Uterus (tissue), 4 donors: Measurements from ENCODE around the gene CEP164. TPM values are rescaled to one million over a fixed set of nuclear protein-coding genes. Genes with fewer than 3 reads are reported as not detected.

Experiments used
- DNase-seq, 2 donors: peaks; one replicate each; pipeline ENCODE4 v3.0.0-alpha.2; 2019 to 2020
- H3K27ac ChIP-seq, 2 donors: fragments of 200-600 bp; sonication (generic); 1 replicate in 1 of 2; 2 replicates in 1 of 2; pipeline ENCODE4 v1.5.1; 2016 to 2018
- H3K27me3 ChIP-seq, 2 donors: fragments of 200-600 bp; sonication (generic); one replicate each; pipeline ENCODE4 v1.5.1; 2018 to 2019; ENCODE audit warnings: control low read depth in 1 of 2
- H3K36me3 ChIP-seq, 2 donors: fragments of 200-600 bp; sonication (generic); one replicate each; pipeline ENCODE4 v1.5.1; 2019; ENCODE audit warnings: control low read depth in 1 of 2
- H3K4me1 ChIP-seq, 2 donors: fragments of 200-600 bp; sonication (generic); one replicate each; pipeline ENCODE4 v1.5.1; 2018 to 2019; ENCODE audit warnings: control low read depth in 1 of 2
- H3K4me3 ChIP-seq, 2 donors: fragments of 200-600 bp; sonication (generic); 1 replicate in 1 of 2; 2 replicates in 1 of 2; pipeline ENCODE4 v1.5.1; 2018 to 2019; ENCODE audit warnings: mild to moderate bottlenecking in 1 of 2
- H3K9me3 ChIP-seq, 2 donors: fragments of 200-600 bp; sonication (generic); one replicate each; pipeline ENCODE4 v1.5.1; 2019; ENCODE audit warnings: control low read depth in 1 of 2
- CTCF ChIP-seq, 4 experiments: fragments of 200-600 bp in 2 of 4; fragments of 450-650 bp in 2 of 4; sonication (generic) in 2 of 4; IDR thresholded peaks; one replicate each; pipeline ENCODE4 v1.5.1; 2016 to 2019; ENCODE audit warnings: antibody characterized with exemption in 4 of 4, mild to moderate bottlenecking in 2 of 4, moderate library complexity in 1 of 4
- POLR2A ChIP-seq, 2 donors: fragments of 450-650 bp; IDR thresholded peaks; one replicate each; pipeline ENCODE4 v1.6.1; 2016; ENCODE audit warnings: antibody characterized with exemption in 2 of 2, mild to moderate bottlenecking in 1 of 2, moderate library complexity in 1 of 2
- intact Hi-C: fragments of 100-400 bp; cut with DNase I; formaldehyde crosslinking; loops from one replicate; pipeline ENCODE4 v1.15.1; 2023; ENCODE audit warnings: low total_unique reads
- total RNA-seq, 4 donors: library from RNA; depleted of rRNA in 3 of 4; stranded (reverse); fragments of >200 nt in 3 of 4; gene quantifications; one replicate each; pipeline versions ENCODE4 v1.1.0 to v1.2.4, GENCODE V29; 2014 to 2023
- donor health status: DM: yes; HTN: yes; CAD: no.

Gene CEP164
- total RNA-seq, 4 donors from 2014 or later: 16.4 to 64.2 (median 46.1) TPM

- intact Hi-C loops: loop anchor here (10.0 kb wide), 1 partner anchor 80 kb away; the partner anchor contains the start of genes PCSK7 and RNF214
- no peak for DNase-seq
- Histone ChIP-seq H3K27ac (no peak overlapping the region), H3K36me3 (no peaks in the 10 kb centered on the region), H3K4me1 (peaks cover 4 to 10% of the 10 kb centered on the region in 2 donors), H3K9me3 (no peaks in the 10 kb centered on the region), H3K4me3 (peak overlapping the region; percentile 55 to 70), H3K27me3 (no peaks in the 10 kb centered on the region)
- TF ChIP-seq CTCF (IDR thresholded peaks at IDR 0.05): no peak
- no peak for TF ChIP-seq POLR2A (IDR thresholded peaks at IDR 0.05)
Observed at GRCh38 chr11:117314840-117315239, 12.8 kb upstream of the CEP164 start.

- no peaks in the 10 kb centered on the region for H3K9me3 ChIP-seq
- H3K4me3 ChIP-seq: peak overlapping the region; percentile 55 to 70
- H3K36me3 ChIP-seq: no peaks in the 10 kb centered on the region
- peak in 1 of 2 donors; percentile 33 for DNase-seq
- TF ChIP-seq POLR2A (IDR thresholded peaks at IDR 0.05) (no peak), CTCF (IDR thresholded peaks at IDR 0.05) (no peak)
- H3K27ac ChIP-seq: peak overlapping the region; percentile 48 to 68
- peaks cover 4 to 10% of the 10 kb centered on the region in 2 donors for H3K4me1 ChIP-seq
- intact Hi-C loops: loop anchor here (10.0 kb wide), 1 partner anchor 81 kb away; the partner anchor contains the start of genes PCSK7 and RNF214
- no peaks in the 10 kb centered on the region for H3K27me3 ChIP-seq
Observed at GRCh38 chr11:117315285-117316196, 12.1 kb upstream of the CEP164 start.

GRCh38 chr11:117316197-117316961, 11.3 kb upstream of the CEP164 start, which contains the start of gene BACE1:
TSS of gene BACE1 (minus strand) at chr11:117316256. CDS start at chr11:117315795, 461 bp downstream.
- H3K9me3 ChIP-seq: no peaks in the 10 kb centered on the region
- intact Hi-C loops: loop anchor here (10.0 kb wide), 1 partner anchor 82 kb away; the partner anchor contains the start of genes PCSK7 and RNF214
- peaks cover 4 to 10% of the 10 kb centered on the region in 2 donors for H3K4me1 ChIP-seq
- DNase-seq: peak; percentile 84 to 85
- peak within 1 kb of the TSS; percentile 55 to 70 for H3K4me3 ChIP-seq
- TF ChIP-seq POLR2A (IDR thresholded peaks at IDR 0.05) (peak; percentile 18 to 52), CTCF (IDR thresholded peaks at IDR 0.05) (peak; percentile 56 to 73 (median 62))
- H3K27me3 ChIP-seq: no peaks in the 10 kb centered on the region
- no peaks in the 10 kb centered on the region for H3K36me3 ChIP-seq
- peak within 1 kb of the TSS; percentile 48 to 68 for H3K27ac ChIP-seq

GRCh38 chr11:117318738-117319137, 8.9 kb upstream of the CEP164 start:
- Histone ChIP-seq H3K27me3 (no peaks in the 10 kb centered on the region), H3K4me3 (no peak overlapping the region), H3K9me3 (no peaks in the 10 kb centered on the region), H3K36me3 (no peaks in the 10 kb centered on the region), H3K27ac (no peak overlapping the region), H3K4me1 (peaks cover 4 to 10% of the 10 kb centered on the region in 2 donors)
- intact Hi-C loops: loop anchor here (10.0 kb wide), 1 partner anchor 84 kb away; the partner anchor contains the start of genes PCSK7 and RNF214
- TF ChIP-seq CTCF (IDR thresholded peaks at IDR 0.05) (no peak), POLR2A (IDR thresholded peaks at IDR 0.05) (no peak)
- DNase-seq: no peak
